NOMO-1 treated with DMSO at 0.1 percent for 48 hours (cell line): ENCODE measurements around the gene MARCHF4.

ENCODE experiments used
- DNase-seq: peaks from one replicate; lab custom pipeline; 2025; ENCODE audit not compliant: unreplicated experiment; lab: John Stamatoyannopoulos, UW

The MARCHF4 gene

DNA sequence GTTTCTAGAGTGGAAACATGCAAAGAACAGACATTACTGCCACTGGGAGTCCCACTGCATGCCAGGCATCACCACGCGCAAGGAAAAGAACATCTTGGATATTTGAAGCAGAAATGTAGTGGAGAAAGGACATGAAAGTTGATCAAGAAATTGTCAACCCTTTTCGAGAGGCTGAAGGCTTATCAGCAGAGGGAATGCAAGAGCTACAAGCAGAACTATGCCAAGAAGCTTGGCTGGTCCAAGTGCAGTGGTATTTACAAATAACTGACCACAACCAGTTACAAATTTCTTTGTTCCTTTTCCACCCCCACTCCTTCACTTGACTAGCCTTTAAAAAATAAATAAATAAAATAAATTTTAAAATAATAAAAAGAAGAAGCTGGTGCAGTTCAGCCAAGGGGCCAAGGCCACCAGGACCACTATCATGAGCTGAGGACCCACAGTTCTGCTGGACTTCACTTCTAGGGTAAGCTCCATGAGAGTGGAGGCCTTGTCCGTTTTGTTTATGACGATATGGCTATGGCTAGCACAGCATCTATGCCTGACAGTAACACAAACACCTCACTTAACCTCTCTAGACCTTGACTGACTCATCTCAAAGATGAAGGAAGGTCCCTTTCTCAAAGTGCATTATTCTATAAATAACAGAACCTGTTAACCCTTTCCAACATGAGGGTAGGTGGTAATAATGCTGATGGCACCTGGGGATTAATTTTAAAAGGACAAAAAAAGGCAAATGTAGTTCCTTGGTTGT lies 20.9 kb downstream of the MARCHF4 start:
- DNase-seq: no peak

GRCh38 chr2:216350214-216350791 lies 22.0 kb downstream of the MARCHF4 start:
- DNase-seq: no peak

GRCh38 chr2:216349366-216349765 lies 22.9 kb downstream of the MARCHF4 start:
- DNase-seq: no peak

- no peak for DNase-seq
These were observed 23.5 kb downstream of the MARCHF4 start for GRCh38 chr2:216348756-216349308.

DNA sequence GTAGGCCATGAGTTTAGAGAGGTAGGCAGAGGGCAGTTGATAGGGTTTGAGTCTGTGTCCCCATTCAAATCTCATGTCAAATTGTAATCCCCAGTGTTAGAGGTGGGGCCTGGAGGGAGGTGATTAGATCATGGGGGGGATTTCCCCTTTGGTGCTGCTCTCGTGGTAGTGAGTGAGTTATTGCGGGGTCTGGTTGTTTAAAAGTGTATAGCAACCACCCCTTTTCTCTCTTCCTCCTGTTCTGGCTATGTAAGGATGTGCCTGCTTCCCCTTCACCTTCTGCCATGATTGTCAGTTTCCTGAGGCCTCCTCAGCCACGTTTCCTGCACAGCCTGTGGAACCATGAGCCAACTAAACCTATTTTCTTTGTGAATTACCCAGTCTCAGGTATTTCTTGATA lies 25.5 kb downstream of the MARCHF4 start:
- DNase-seq: no peak

GRCh38 chr2:216345846-216346245 lies 26.4 kb downstream of the MARCHF4 start:
- no peak for DNase-seq

- no peak for DNase-seq
These were observed 27.4 kb downstream of the MARCHF4 start for GRCh38 chr2:216344950-216345300.

- DNase-seq: no peak
These were observed 27.9 kb downstream of the MARCHF4 start for GRCh38 chr2:216344206-216344949.

DNA sequence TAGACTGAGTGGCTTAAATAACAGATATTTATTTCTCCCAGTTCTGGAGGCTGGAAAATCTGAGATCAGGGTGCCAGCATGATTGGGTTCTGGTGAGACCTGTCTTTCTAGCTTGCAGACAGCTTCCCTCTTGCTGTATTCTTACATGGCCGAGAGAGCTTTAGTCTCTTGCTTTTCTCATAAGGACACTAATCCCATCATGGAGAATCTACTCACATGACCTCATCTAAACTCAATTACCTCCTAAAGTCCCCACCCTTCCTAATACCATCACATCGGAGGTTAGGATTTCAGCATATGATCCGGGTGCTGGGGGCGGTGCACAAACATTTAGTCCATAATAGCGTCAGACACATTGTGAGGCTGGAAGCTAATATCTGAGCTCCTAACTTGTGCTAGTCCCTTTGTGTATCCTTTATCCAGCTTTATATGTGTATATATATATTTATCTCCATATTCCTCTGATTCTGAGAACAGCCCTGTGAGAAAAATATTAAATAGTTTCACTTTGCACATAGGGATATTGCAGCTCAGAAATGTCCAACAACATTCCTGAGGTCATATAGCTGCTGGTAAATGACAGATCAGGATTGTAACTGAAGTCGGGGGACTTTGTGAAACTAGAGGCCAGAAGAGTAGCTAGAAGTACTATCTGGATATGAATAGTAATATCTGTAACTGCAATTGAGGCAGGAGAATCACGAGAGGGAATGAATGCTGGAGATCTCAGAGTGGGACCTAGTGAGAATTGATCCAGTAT lies 28.9 kb downstream of the MARCHF4 start:
- no peak for DNase-seq

DNA sequence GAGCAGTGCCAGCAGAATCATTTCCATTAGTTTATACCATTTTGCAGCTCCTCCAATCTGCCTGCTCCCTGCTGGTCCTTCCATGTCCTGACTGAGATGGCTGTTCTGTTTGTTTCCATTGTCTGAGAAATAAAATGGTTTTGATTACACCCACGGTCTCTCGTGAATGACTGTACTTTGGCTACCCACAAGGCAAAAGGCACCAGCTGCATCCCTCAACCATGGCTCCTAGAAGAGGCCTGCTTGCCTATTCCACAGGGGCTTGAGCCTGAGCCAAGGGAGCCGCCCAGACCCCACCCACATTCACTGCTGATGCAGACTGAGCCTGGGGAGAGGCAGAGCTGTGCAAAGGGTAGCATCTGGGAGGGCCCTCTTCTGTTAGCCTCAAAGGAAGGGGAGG lies 31.2 kb downstream of the MARCHF4 start:
- DNase-seq: no peak

GRCh38 chr2:216340280-216340631 lies 32.0 kb downstream of the MARCHF4 start:
- no peak for DNase-seq

GRCh38 chr2:216339456-216340279 lies 32.6 kb downstream of the MARCHF4 start:
- DNase-seq: no peak

GRCh38 chr2:216335252-216335651 lies 37.0 kb downstream of the MARCHF4 start:
- DNase-seq: no peak

- no peak for DNase-seq
These were observed 43.9 kb downstream of the MARCHF4 start for GRCh38 chr2:216328347-216328746.

- no peak for DNase-seq
These were observed 44.8 kb downstream of the MARCHF4 start for GRCh38 chr2:216327447-216327935.
